DOHH2 (cell line): ENCODE results near the gene IQSEC1.
A peak's percentile ranks its signal among the peaks of the same experiment; 100 is the strongest.

ENCODE experiments used
- H3F3A ChIP-seq: fragments of 200-600 bp; sonication (generic), shearing (Covaris generic); 2 replicates; pipeline ENCODE4 v1.6.0; 2016; ENCODE audit warnings: antibody characterized with exemption, mild to moderate bottlenecking; ENCODE audit not compliant: control insufficient read depth, insufficient read depth
- H3K27ac ChIP-seq: fragments of 200-600 bp; sonication (generic); 2 replicates; pipeline ENCODE4 v1.5.1; 2014; ENCODE audit warnings: low read depth, mild to moderate bottlenecking, low read length, moderate library complexity
- H3K27me3 ChIP-seq: fragments of 200-600 bp; sonication (generic); 2 replicates; pipeline ENCODE4 v1.6.1; 2014; ENCODE audit warnings: mild to moderate bottlenecking, low read length, mixed read lengths; ENCODE audit not compliant: control insufficient read depth
- H3K36me3 ChIP-seq: fragments of 200-600 bp; sonication (generic); 2 replicates; pipeline ENCODE4 v1.6.1; 2014; ENCODE audit warnings: mild to moderate bottlenecking, low read length, moderate library complexity, mixed read lengths; ENCODE audit not compliant: control insufficient read depth
- H3K4me1 ChIP-seq: fragments of 200-600 bp; sonication (generic); 2 replicates; pipeline ENCODE4 v1.6.1; 2014; ENCODE audit warnings: mild to moderate bottlenecking, low read length, mixed read lengths; ENCODE audit not compliant: control insufficient read depth
- H3K4me2 ChIP-seq: fragments of 200-600 bp; sonication (generic); 2 replicates; pipeline ENCODE4 v1.6.0; 2014; ENCODE audit warnings: mild to moderate bottlenecking, low read length, moderate library complexity
- H3K4me3 ChIP-seq: fragments of 200-600 bp; sonication (generic); 2 replicates; pipeline ENCODE4 v1.5.1; 2014; ENCODE audit warnings: mild to moderate bottlenecking, low read length, mixed read lengths
- H3K79me2 ChIP-seq: fragments of 200-600 bp; sonication (generic); 2 replicates; pipeline ENCODE4 v1.6.1; 2014; ENCODE audit warnings: mild to moderate bottlenecking, low read length, mixed read lengths; ENCODE audit not compliant: control insufficient read depth
- H3K9me2 ChIP-seq: fragments of 200-600 bp; sonication (generic); replicated peaks from 2 replicates; pipeline ENCODE4 v1.6.1; 2014; ENCODE audit warnings: mild to moderate bottlenecking, low read length, mixed read lengths; ENCODE audit not compliant: control insufficient read depth
- H3K9me3 ChIP-seq: fragments of 200-600 bp; sonication (generic); 2 replicates; pipeline ENCODE4 v1.6.1; 2014; ENCODE audit warnings: antibody characterized with exemption, low read length, mixed read lengths; ENCODE audit not compliant: control insufficient read depth, insufficient read depth
- H4K20me1 ChIP-seq: fragments of 200-600 bp; sonication (generic); 2 replicates; pipeline ENCODE4 v1.6.0; 2014; ENCODE audit warnings: low read depth, mild to moderate bottlenecking, antibody characterized with exemption, low read length, moderate library complexity; ENCODE audit not compliant: control insufficient read depth, insufficient read depth
- EZH2phosphoT487 ChIP-seq: fragments of 200-600 bp; sonication (generic); IDR thresholded peaks from 2 replicates; pipeline ENCODE4 v1.6.1; 2017; ENCODE audit warnings: borderline replicate concordance, mild to moderate bottlenecking, antibody characterized with exemption, low read length, moderate library complexity, mixed read lengths
- TF ChIP-seq, protein P1 (sequence below): fragments of 200-600 bp; sonication (generic); IDR thresholded peaks from one replicate; pipeline ENCODE4 v1.5.1; 2014; ENCODE audit warnings: antibody characterized with exemption, mild to moderate bottlenecking, low read depth, low read length; ENCODE audit not compliant: poor library complexity, severe bottlenecking

Gene IQSEC1

DNA sequence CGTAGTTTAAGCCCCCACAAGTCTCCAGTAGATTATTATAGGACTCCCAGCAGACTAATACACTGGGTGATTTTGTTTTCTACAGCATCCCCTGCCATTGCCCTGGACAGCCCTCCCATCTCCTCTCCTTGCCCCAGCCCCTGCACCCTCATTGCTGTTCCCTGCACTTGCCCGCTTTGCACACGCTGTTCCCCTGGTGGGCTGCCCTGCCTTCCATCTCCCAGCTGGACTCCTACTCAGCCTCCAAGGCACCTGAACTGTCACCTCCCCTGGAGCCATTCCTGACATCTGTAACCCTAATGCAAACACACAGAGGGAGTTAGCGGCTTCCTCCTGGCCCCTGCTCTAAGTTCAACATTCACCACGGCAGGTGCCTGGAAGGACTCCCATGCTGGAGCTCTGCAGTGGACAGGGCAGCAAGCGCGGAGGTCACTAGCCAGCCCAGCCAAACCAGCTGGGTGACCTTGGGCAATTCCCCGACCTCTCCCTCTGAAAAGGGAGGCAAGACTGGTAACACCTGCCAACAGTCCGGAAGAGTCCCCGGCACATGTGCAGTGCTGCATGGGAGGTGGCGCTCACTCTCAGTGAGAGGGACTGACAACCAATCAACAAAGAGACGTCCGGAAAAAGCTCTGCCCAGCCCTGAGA lies 38.8 kb upstream of the IQSEC1 start:
- Histone ChIP-seq H3K36me3 (no peaks in the 10 kb centered on the region), H3K79me2 (no peaks in the 10 kb centered on the region), H3K27ac (no peak overlapping the region), H4K20me1 (no peaks in the 10 kb centered on the region), H3K9me3 (no peaks in the 10 kb centered on the region), H3K4me1 (peaks cover 17% of the 10 kb centered on the region), H3K4me3 (no peak overlapping the region), H3F3A (no peaks in the 10 kb centered on the region), H3K9me2 (no peaks in the 10 kb centered on the region), H3K4me2 (no peak overlapping the region), H3K27me3 (peaks cover 11% of the 10 kb centered on the region)
- TF ChIP-seq EZH2phosphoT487: no peak
- TF ChIP-seq, protein P1, sequence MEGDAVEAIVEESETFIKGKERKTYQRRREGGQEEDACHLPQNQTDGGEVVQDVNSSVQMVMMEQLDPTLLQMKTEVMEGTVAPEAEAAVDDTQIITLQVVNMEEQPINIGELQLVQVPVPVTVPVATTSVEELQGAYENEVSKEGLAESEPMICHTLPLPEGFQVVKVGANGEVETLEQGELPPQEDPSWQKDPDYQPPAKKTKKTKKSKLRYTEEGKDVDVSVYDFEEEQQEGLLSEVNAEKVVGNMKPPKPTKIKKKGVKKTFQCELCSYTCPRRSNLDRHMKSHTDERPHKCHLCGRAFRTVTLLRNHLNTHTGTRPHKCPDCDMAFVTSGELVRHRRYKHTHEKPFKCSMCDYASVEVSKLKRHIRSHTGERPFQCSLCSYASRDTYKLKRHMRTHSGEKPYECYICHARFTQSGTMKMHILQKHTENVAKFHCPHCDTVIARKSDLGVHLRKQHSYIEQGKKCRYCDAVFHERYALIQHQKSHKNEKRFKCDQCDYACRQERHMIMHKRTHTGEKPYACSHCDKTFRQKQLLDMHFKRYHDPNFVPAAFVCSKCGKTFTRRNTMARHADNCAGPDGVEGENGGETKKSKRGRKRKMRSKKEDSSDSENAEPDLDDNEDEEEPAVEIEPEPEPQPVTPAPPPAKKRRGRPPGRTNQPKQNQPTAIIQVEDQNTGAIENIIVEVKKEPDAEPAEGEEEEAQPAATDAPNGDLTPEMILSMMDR: no peak

DNA sequence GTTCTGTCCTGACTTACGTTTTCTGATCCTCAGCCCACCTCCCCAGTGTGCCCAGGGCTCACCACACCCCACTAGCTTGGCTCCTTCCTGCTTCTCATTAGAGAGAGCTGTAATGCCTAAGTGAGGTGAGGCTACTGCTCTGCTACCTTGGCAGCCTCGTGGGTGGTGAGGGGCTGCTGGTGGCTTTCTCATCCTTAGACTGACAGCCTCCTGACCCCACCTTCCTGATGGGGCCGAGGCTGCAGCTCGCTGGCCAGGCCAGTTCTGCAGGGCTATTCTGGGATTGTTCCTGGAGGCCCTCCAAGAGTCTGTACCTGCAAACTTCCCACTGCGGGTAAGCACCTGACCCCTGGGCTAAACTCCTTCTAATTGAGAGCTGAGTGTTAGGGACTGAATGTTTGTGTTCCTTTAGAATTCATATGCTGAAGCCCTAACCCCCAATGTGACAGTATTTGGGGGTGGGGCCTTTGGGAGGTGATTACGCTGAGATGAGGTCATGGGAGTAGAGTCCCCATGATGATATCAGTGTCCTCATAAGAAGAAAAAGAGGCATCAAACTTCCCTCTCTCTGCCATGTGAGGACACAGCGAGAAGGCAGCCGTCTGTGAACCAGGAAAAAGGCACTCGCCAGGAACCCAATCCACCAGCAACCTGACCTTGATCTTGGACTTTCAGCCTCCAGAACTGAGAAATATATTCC lies 38.1 kb upstream of the IQSEC1 start:
- H3K36me3 ChIP-seq: no peaks in the 10 kb centered on the region
- no peaks in the 10 kb centered on the region for H3K9me3 ChIP-seq
- no peaks in the 10 kb centered on the region for H4K20me1 ChIP-seq
- peaks cover 11% of the 10 kb centered on the region for H3K27me3 ChIP-seq
- TF ChIP-seq, protein P1: no peak
- TF ChIP-seq EZH2phosphoT487: no peak
- H3K4me2 ChIP-seq: peak overlapping the region; percentile 37; the same call in 1 of the 2 replicates
- H3K9me2 ChIP-seq: no peaks in the 10 kb centered on the region
- H3F3A ChIP-seq: no peaks in the 10 kb centered on the region
- H3K4me1 ChIP-seq: peaks cover 17% of the 10 kb centered on the region
- no peak overlapping the region for H3K4me3 ChIP-seq
- H3K27ac ChIP-seq: no peak overlapping the region
- H3K79me2 ChIP-seq: no peaks in the 10 kb centered on the region

DNA sequence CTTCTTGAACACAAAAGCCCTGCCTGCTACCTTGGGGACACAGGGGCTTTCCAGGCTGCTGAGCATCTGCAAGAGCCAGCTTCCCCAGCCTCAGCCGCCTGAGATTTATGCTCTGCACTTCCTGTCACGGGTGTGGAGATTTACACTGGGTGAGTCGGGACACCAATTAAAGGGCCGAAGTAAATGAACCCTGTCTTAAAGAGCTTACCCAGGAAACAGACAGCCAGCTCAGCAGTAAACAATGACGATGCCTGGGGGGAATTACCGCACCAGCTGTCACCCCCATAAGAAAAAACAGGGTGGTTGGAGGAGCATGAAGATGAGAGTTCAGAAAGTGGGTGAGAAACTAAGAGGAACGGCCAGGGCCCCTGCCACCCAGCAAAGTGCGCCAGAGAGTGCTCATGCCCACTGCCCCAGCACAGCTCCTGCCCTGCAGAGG lies 37.5 kb upstream of the IQSEC1 start:
- peak overlapping the region; percentile 37 for H3K4me2 ChIP-seq
- no peaks in the 10 kb centered on the region for H3K79me2 ChIP-seq

More for the DNA sequence above, 37.5 kb upstream of the IQSEC1 start:
- no peaks in the 10 kb centered on the region for H3F3A ChIP-seq
- no peaks in the 10 kb centered on the region for H3K36me3 ChIP-seq
- peaks cover 17% of the 10 kb centered on the region for H3K4me1 ChIP-seq
- H3K27ac ChIP-seq: no peak overlapping the region
- TF ChIP-seq, protein P1: no peak
- no peak for TF ChIP-seq EZH2phosphoT487
- H4K20me1 ChIP-seq: no peaks in the 10 kb centered on the region
- H3K9me3 ChIP-seq: no peaks in the 10 kb centered on the region
- H3K4me3 ChIP-seq: no peak overlapping the region
- no peaks in the 10 kb centered on the region for H3K9me2 ChIP-seq
- H3K27me3 ChIP-seq: peaks cover 14% of the 10 kb centered on the region
